Superior temporal gyrus (tissue), 1 donor: ENCODE data around the gene TPP1.
A peak's percentile ranks its signal among the peaks of the same experiment; 100 is the strongest.

ENCODE experiments used
- DNase-seq: peaks from one replicate; pipeline ENCODE4 v3.0.0-alpha.2; 2016; ENCODE audit errors: extremely low spot score

TPP1 gene

DNA sequence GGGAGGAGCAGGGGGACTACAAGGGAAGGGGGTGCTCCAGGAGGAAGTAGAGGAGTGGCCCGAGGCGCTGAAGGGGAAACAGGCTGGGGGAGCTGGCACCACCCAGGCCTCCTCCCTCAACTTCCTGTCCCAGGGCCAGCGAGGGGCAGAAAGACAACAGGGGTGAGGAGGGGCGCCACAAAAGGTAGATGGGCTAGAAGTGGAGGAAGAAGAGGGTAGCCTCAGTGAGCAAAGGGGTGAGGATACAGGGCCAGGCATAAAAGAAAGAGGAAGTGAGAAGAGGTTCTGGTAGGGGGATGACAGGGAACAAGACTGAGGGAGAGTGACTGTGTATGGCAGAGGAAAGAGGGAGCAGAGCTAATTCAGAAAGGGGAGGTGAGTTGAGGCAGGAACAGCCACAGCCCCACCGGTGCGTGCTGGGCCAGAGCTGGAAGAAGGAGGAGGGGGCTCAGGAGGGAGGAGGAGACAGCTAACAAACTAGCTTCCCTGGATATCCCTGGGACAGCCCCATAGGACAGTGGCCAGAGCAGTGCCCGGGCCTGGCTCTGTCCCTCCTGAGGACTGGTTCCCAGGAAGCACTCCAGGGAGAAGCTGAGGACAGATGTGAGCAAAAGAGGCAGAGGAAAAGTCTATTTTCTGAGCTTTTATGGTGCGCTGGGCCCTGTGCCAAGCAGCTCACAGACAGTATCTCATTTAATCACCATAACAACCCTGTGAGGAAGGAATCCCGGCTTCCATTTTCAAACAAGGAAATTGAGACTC lies 27.9 kb upstream of the TPP1 start:
- DNase-seq = no peak

DNA sequence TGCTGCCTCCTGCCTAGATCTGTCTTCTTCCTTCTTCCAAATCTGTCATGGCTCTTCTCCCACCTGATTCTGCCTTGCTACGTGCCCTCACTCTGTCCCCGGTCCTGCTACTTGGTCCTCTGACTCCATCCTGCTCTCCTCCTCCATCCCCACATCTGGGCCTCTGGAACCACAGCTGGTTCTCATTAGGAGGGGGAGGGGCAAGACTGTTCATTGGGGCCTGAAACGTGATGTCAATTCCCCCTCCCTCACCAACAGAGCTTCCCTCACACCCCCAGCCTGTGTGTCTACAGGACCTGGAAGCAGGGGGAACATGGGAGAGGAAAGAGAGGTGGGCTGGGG lies 27.3 kb upstream of the TPP1 start:
- no peak for DNase-seq

DNA sequence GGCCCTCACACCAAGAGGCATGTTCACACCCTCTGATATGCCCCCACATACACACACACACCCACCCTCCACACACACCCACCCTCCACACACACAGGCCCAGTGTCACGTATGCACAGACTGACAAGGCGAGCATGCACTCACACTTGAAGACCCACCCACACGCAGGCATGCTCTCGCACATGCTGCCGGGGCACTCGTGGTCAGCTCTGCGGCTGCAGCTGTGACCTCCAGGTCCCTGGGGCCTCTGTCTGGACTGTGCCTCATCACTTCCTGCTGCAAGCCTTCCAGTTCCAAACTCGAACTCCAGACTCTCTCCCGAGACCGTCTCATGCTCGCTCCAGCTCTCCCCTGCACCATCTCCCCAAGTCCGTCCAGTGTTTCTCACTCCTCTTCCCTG lies 26.8 kb upstream of the TPP1 start:
- DNase-seq = no peak

DNA sequence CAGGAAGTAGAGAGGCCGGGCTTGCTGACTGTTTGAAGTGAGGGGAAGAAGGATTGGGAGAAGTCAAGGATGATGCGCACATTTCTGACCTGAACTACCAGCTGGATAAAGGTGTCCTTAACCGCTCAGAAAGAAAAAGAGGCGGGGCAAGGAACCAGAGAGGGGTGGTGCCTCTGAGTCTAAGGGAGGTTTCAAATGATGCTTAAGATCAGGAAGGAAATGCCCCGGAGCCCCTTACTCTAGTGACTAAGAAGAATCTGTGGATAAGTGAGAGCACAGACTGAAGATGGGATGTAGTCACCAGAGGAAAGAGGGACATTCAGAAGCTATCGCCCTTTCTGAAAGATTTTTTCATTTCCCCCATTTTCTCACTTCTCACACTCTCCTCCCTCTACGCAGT lies 23.7 kb upstream of the TPP1 start:
- no peak for DNase-seq

DNA sequence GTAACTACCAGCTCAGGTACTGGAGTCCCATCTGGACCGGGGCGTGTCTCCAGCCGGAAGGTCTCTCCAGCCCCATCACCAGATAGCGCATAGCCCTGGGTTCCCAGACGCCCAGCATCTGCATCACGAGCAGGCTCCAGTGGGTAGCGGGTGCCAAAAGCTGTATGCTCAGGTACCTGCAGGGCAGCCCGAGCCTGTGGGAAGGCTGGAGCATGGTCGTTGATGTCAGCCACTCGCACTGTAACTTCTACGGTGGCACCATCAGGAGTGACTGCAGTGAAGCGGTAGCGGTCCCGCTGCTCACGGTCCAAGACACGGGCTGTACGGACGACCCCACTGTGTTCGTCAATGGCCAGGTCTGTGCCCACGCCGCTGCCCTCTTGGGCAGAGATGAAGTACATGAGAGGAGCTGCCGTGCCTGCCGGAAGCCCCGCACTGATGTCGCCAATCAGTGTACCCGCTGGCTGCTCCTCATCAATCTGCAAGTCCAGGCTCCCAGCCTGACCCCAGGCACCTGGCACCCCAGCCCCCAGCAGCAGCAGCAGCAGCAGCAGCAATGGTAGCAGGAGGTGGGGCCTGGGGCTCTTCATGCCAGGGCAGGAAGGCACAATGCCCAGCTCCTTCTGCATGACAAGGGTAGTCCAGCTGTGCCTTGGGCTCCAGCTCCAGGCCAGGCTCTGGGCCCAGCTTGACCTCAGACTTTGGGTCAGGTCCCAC lies 21.9 kb upstream of the TPP1 start:
- DNase-seq = peak; percentile 77

DNA sequence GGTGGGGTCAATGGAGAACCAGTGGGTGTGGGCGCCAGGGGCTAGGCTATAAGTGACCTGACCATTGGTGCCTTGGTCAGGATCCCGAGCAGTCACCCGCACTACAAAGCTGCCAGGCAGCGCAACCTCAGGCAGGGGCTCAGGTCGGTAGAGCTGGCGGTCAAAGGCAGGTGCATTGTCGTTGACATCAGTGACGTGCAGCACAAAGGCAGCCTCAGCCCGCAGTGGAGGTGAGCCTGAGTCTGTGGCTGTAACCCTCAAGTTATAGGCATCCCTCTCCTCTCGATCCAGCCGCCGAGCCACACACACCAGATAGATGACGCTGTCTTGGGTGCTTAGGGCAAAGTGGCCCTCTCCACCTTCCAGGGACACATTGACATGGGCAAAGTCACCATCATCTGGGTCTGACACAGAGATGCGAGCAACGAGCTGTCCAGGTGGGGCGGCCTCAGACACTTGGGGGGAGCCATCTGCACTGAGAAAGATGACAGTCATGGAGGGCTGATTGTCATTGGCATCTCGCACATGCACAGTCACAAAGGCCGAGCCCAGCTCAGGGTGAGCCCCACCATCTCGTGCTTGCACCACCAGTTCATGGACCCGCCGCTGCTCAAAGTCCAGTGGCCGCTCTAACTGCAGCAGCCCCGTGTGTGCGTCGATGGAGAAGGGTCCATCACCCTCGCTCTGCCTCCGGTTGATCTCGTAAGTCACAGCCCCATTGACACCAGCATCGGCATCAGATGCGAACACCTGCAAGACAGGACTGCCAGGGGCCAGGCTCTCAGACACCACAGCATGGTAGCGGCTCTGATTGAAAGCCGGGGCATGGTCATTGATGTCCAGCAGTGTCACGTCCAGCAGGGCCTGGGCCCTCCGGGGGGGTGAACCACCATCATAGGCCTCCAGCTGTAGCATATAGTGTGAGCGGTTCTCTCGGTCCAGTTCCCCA lies 21.1 kb upstream of the TPP1 start:
- no peak for DNase-seq

DNA sequence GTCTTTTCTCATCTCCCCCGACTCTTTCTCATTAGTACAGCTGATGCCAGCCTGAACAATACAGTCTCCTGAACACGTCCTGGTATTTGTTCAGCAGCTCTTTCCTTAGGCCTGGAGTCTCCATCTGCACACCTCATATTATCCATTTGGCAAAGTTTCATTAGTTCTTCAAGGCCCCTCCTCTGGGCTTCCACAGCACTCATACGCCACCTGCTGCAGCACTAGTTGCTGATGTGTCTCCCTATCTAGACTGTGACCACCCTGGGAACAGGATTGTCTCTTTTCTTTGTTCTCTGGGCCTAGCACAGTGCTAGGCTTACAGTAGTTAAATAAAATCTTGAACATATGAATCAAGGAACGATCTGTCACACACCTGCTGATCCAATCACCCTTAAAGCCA lies 19.2 kb upstream of the TPP1 start:
- no peak for DNase-seq

DNA sequence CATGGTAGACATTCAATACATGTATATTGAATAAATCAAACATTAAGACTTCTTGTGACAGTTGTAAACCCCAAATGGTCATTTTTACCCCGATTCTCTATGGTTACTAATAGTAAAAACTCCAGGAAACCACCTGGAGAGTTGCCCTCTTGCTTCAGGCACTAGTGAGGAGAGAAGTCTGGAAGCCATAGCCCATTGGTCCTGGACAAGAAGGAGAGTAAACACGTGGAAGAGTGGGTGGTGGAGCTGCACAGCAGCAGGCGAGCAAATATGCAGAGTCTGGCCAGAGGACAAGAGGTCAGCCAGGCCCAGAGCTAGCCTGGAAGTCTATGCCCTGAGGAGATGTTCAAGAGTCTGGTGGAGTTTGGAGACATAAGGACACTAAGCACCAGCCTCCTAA lies 18.6 kb upstream of the TPP1 start:
- no peak for DNase-seq

DNA sequence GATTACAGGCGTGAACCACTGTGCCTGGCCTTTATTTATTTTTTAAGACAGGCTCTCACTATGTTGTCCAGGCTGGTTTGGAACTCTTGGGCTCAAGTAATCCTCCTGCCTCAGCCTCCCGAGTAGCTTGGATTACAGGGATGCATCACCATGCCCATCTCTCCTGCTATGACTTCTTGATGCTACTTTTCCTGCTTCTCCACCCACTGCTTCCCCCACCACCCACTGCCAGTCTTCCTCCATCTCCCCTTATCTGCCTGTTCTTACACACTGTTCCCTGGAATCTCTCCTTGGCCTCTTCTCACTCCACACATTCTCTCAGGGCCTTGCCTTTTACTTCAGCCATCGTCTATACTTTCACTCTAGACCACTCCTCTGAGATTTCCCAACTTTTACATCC lies 17.3 kb upstream of the TPP1 start:
- DNase-seq = no peak

DNA sequence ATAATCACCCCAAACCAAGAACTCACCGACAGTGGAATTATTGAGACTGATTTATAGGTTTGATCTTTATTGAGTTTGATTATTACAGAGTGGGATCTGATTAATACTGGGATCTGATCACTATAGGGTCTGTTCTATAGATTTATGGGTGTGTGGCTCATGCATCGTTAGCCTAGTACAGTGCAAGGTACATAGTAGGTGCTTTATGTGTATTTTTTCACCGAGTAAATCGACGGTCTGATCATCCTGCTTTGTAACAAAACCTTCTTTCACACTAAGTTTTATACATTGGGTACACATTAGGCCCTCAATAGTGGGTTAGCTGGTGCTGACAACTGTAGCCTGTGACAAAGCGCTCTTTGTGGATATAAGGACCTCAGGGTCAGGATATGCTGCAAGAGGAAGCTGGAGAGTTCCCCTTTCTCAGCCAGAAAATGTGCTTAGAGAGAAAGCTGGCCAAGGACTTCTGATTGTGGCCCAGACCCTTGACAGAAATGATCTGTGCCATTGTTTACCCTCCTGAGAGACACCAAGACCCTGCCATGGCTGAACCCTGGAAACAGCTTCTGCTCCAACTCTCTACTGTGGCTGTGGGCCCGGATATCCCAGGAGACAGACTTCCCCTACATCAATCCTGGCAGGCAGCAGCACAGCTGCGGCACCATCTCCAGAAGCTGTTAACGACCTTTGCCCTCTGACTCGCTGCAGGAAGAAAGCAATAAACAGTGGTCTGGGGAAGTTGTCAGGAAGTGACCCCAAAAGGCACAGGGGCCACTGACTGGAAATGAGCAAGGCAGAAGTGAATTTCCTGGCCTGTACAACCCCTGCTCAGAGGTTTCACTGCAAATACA lies 16.1 kb upstream of the TPP1 start:
- DNase-seq = peak; percentile 78

DNA sequence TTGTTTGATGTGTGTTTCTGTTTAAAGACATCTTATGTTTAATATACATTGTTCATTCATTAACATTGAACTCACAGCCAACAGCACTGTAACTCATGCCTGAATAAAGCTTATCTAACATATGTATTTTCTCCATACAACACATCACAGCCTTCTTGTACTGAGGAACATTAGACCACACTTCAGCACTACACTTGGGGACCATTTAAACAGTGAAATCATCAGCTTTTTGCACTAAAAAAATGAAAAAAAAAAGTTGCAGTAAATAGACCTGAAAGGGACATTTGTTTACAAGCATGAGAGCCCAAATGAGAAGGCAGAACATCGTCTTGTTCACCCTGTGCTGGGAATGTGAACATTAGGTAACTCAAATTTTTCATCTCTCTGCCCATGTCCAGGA lies 15.3 kb upstream of the TPP1 start:
- no peak for DNase-seq

DNA sequence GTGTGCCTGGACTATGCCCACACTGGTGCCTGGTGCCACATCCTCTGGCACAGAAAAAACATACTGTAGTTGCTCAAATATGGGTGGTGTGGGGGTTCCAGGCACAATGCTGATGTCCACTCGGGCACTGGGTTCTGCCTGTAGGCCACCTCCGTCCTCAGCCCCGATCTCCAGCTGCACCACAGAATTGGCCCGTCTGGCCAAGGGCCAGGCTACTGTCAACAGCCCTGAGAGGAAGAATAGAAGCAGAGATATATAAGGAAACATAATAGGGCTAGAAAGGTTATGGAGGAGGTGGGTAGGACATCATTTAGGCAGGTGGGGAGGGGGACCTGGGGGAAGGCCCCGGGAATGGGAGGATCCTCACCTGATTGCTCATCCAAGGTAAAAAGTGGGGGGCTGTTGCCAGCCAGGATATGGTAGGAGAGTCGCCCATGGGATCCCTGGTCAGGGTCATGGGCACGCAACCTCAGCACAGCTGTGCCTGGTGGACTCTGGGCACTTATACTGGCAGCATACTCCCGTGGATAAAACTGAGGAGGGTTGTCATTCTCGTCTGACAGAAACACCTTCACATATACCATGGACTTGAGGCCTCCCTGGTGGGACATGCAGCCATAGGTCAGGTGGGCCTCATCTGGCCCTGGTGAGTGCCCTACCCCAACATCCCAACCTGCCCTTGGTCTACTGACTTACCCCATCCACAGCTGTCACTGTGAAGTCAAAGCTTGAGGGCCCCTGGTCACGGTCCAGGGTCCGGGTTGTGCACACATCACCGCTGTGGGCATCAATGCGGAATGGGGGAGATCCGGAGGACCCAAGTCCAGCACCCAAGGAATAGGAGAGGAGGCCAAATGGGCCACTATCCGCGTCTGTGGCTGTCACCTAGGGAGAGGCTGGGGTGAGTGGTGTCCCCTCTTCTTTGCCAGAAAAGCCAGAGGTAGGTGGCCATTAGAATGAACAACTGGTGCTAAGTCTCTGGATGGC lies 14.5 kb upstream of the TPP1 start:
- no peak for DNase-seq

DNA sequence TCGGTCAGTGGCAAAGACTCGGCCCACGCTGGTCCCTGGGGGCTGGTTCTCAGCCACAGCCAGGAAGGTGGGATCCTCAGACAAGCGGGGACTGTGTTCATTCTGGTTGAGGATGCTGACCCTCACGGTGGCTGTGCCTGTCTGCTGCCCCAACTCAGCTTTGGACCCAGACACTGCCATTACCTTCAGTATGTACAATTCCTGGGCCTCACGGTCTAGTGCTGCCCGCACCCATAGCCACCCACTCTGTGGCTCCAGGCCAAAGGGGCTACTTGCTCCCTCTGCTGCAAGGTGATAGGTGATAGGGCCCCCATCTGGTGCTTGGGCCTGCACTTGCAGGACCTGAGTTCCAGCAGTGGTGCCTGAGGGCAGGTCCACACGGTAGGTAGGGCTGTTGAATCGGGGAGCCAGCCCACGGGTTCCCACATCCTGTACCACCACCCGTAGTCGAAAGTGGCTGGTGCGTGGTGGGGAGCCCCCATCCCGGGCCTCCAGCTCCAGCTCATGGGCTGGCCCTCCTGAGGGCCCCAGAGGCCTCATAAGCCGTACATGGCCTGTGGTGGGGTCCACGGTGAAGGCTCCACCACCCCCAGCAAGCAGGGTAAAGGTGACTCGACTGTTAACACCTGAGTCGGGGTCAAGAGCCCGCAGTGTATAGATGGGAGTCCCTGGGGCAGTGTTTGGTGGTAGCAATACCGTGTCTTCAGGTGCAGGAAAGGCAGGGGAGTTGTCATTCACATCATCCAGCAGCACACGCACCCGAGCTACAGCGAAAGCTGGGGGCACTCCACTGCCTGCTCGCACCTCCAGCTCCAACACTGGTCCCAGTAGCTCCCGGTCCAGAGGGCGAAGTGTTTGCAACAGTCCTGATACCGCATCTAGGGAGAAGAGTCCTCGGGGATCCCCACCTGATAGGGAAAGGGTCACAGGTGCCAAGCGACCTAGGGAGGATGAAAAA lies 13.2 kb upstream of the TPP1 start:
- DNase-seq = no peak

DNA sequence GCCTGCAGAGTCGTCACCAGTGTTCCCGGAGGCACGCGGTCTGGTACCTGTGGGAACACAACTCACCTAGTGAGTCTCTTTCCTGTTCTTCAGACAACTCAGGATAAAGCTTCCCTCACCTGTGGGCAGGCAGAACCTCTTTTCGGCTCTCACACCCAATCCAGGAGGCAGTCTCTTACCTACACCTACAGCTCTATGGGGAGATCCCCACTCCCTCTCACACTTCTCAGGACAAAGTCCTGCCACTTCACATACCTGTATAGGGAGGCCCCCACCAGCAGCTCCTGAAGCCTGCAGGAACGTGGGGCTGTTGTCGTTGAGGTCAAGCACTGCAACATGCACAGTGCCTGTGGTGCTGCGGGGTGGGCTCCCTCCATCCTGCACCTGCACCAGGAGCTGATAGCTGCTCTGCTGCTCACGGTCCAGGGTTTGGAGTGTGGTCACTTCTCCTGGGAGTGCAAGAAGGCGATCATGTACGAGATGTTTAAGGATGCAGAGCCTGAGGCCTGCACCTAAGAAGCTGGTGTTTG lies 12.2 kb upstream of the TPP1 start:
- DNase-seq = no peak

DNA sequence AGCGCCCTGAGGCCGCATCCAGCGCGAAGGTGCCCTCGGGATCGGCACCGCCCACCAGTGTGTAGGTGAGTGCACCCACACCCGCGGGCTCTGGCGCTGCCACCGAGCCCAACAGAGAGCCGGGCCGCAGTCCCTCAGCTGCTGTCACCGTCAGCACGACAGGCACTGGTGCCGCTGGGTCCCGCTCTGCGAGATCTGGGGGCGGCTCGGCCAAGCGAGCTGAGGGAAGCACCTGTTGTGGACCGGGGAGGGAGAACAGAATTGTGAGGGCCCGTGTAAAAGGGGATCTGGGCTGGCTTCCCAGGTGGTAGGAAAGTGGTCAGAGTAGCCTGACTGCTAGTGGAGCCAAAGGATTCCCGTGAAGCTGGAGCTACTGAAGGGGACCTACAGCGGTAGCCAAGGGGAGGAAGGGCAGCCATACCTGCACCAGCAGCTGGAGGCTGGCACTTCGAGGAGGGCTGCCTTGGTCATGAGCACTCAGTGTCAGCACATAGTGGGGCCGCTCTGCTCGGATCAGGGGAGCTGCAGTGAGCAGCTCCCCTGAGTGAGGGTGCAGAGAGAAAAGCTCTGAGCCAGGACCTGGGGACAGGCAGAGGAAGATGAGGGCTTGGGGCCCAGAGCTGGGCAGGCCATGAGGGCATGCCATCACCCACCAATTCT lies 11.5 kb upstream of the TPP1 start:
- no peak for DNase-seq

DNA sequence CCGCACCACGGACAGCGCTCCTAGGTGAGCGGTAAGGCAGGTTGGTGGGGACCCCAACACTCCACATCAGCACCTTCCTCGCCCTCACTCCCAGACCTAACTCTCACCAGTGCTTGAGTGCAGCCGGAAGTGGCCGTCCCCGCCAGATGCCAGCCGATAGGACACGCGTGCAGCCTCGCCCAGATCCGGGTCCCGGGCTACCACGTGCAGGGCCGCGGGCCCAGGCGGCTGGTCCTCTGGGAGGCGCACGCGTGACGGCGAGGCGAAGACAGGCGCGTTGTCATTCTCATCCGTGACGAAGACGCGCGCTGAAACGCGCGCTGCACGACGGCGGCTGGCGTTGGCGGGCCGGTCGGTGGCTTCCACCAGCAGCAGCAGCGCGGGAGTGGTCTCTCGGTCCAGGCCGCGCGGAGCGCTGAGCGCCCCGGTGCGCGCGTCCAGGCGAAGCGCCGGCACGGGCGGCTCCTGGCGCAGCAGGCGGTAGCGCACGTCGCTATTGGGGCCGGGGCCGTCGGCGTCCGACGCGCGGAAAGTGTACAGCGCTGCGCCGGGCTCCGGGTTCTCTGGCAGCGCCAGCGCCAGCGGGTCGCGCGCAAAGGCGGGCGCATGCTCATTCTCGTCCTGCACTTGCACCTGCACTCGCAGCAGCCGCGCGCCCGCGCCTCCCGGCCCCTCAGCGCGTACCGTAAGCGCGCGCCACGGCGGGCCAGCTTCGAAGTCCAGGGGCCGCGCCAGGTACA lies 10.8 kb upstream of the TPP1 start:
- DNase-seq = no peak

DNA sequence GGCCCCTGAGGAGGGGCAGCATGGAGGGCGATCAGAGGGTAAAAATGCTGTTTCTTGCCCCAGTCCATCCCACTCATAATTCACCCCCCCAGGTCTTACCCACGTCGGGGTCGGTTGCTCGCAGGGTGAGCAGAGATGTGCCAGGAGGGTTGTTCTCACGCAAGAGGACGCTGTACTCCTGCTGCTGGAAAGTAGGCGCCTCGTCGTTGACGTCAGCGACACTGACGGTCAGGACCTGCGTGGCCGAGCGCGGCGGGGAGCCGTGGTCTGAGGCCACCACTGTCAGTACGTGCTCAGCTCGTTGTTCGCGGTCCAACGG lies 10.3 kb upstream of the TPP1 start:
- DNase-seq = no peak

DNA sequence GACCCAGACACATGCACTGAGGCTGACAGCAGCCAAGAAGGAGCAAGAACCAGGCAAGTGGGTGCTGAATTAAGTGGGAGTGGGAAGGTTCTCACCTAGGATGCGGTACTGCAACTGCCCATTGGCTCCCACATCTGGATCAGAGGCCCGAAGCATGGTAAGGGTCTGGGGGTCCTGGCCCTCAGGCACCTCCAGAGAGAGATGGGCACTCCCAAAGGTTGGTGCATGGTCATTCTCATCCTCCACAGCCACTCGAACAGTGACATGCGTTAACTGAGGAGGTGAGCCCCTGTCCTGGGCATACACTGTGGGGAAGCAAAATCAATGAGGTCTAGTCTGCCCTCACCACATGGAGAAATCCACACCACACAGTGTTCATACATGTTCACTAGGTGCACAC lies 9.3 kb upstream of the TPP1 start:
- no peak for DNase-seq
